H54 (cell line): ENCODE data around the gene PML.
"Not testable (repeated sequence)": the region's sequence is repeated elsewhere in the genome, so short reads cannot be mapped to it uniquely, and the experiment has no call there.

ENCODE experiments used
- DNase-seq: peaks from one replicate; pipeline ENCODE4 v3.0.0; 2011; ENCODE audit warnings: low spot score, mixed read lengths; ENCODE audit not compliant: insufficient read length
- FAIRE-seq: peaks from 3 replicates; lab custom pipeline; 2011; peaks lifted over from hg19 to GRCh38; lab: Jason Lieb, UNC
- POLR2A ChIP-seq: IDR thresholded peaks from 2 replicates; pipeline ENCODE4 v1.6.1; 2011; ENCODE audit warnings: low read depth, mild to moderate bottlenecking, low read length

The PML gene

GRCh38 chr15:73968461-73968860 lies 26.1 kb upstream of the PML start:
- DNase-seq (no peak), FAIRE-seq (no peak)
- no peak for TF ChIP-seq POLR2A

DNA sequence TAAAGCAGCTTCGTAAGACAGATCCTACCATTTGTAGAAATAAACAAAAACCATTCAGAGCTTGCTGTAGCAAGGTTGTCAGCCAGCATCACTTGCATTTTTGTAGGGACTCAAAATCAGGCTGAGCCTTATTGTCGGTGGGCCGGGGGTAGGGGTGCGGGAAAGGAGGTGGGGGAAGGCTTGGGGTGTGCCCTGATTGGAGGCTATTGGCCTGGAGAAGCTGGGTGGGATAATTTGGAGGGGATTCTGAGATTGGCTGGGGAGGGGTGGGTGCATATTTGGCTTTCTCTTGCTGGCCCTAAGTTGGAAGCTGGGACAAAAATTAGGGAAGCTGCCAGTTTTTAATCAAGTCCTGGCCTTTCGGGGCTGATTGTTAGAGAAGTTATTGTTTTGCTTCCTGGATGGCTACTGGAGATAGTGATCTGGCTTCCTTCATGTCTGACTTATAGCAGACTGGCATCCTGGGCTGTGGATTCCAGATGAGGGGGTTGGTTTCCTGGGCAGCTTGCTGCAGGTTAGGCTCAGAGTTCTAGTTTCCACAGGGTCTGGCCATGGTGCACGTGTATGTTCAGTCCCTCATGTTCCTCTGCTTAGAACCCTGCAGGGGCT lies 25.3 kb upstream of the PML start:
- FAIRE-seq (no peak), DNase-seq (no peak)
- TF ChIP-seq POLR2A, result no peak

DNA sequence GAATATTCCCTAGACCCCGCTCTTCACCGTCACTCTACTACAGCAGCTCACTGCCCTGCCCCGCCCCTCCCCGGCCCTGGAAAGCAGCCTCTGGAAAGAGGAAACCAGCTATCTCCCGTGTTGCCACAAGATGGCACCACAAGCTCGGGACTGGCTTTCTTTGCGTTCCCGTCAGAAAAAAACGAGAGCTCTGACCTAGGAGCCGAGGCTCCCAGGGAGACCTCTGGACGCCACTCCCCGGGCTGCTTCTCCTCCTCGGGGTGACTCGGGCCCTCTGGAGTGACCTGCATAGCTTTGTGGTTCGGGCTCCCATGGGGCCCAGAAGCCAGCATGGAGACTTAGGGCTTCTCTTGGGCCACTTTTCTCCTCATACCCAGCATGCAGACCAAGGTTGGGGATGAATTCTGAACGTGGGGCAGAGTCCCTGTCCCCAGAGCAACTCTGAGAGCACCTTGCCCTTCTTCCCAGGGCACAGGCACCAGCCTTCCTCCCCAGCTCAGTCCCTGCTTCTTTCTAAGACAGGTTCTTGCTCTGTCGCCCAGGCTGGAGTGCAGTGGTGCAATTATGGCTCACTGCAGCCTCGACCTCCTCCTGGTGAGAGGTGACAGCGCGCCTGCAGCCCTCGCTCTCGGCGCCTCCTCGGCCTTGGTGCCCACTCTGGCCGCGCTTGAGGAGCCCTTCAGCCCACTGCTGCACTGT lies 21.4 kb upstream of the PML start:
- FAIRE-seq (no peak), DNase-seq (no peak)
- no peak for TF ChIP-seq POLR2A

DNA sequence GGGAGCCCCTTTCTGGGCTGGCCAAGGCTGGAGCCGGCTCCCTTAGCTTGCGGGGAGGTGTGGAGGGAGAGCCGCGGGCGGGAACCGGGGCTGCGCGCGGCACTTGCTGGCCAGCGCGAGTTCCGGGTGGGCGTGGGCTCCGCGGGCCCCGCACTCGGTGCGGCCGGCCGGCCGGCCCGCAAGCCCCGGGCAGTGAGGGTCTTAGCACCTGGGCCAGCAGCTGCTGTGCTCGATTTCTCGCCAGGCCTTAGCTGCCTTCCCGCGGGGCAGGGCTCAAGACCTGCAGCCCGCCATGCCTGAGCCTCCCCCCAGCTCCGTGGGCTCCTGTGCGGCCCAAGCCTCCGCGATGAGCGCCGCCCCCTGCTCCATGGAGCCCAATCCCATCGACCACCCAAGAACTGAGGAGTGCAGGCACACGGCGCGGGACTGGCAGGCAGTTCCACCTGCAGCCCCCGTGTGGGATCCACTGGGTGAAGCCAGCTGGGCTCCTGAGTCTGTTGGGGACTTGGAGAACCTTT lies 20.8 kb upstream of the PML start:
- not testable (repeated sequence) for DNase-seq, FAIRE-seq

- not testable (repeated sequence) for DNase-seq, FAIRE-seq
These were observed 18.9 kb upstream of the PML start for GRCh38 chr15:73975440-73976125.

DNA sequence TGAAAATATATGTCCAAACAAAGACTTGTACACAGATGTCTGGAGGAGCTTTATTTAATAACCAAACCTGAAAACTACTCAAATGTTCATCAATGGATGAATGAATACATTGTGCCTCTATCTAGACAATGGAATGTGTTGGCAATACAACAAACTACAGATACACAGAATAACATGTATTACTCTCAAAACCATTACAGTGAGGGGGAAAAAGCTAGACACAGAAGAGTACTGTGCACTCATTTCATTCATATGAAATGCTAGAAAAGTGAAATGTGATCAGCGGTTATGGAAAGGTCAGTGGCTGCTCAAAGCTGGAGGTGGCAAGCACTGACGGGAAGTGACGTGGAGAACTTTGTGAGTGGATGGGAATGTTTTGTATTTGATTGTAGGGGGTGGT lies 15.6 kb upstream of the PML start:
- DNase-seq, result no peak
- TF ChIP-seq POLR2A, result no peak
- FAIRE-seq, result no peak

DNA sequence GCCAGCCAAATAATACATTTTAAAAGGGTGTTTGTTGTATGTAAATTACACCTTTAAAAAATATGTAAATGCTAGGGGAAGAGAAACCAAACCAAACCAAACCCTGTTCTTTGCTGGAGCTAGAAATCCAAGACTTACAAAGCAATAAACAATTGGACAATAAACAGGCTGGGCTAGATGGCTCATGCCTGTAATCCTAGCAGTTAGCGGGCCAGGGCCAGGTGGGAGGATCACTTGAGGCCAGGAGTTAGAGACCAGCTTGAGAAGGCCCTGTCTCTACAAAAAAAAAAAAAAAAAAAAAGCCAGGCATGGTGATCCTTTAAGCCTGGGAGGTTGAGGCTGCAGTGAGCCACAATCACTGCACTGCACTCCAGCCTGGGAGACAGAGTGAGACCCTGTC lies 14.9 kb upstream of the PML start:
- TF ChIP-seq POLR2A, result no peak
- DNase-seq, result no peak
- no peak for FAIRE-seq

DNA sequence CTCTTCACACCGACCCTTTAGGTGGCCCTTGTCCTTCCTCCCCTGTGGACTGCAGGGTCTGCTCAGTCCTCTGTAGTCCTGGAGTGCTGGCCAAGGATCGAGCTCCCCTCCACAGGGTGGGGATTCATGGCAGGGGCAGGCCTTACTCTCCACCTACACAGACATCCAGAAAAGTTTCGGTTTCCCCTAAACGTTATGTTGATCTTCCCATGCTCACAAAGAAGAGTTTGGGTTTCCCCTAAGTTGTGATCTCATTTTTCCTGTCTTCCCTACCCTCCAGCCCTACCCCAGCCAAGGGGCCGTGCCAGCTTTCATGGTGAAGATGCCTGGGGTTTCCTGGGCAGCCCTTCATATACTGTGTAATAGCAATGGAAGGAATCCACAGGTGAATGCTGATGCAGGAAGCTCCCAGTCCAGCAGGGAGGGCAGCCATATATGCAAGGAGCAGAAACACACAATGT lies 12.7 kb upstream of the PML start:
- DNase-seq, result no peak
- no peak for TF ChIP-seq POLR2A
- no peak for FAIRE-seq

GRCh38 chr15:73982222-73982962 lies 12.1 kb upstream of the PML start:
- no peak for DNase-seq
- peak; percentile 49 for TF ChIP-seq POLR2A
- FAIRE-seq, result no peak

GRCh38 chr15:73983211-73983727 lies 11.2 kb upstream of the PML start:
- FAIRE-seq (no peak), DNase-seq (no peak)
- TF ChIP-seq POLR2A, result no peak

DNA sequence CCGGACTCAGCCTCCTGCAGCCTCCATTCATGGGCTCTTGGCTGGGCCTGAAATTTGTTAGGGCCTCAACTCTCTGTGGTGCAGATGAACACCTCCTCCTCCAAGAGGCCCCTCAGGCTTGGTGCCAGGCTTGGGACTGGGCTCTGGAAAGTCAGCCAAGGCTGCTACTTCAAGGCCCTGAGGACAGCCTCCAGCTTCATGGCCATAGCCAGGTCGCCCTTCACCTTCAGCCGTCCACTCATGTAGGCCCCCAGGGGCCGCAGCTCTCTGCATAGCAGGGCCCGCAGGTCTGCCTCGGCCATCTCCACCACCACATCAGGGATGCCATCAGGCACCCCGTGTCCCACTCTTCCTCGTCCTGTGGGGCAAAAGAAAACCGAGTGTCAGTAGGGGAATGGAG lies 10.7 kb upstream of the PML start:
- DNase-seq, result no peak
- FAIRE-seq, result no peak
- TF ChIP-seq POLR2A, result no peak

DNA sequence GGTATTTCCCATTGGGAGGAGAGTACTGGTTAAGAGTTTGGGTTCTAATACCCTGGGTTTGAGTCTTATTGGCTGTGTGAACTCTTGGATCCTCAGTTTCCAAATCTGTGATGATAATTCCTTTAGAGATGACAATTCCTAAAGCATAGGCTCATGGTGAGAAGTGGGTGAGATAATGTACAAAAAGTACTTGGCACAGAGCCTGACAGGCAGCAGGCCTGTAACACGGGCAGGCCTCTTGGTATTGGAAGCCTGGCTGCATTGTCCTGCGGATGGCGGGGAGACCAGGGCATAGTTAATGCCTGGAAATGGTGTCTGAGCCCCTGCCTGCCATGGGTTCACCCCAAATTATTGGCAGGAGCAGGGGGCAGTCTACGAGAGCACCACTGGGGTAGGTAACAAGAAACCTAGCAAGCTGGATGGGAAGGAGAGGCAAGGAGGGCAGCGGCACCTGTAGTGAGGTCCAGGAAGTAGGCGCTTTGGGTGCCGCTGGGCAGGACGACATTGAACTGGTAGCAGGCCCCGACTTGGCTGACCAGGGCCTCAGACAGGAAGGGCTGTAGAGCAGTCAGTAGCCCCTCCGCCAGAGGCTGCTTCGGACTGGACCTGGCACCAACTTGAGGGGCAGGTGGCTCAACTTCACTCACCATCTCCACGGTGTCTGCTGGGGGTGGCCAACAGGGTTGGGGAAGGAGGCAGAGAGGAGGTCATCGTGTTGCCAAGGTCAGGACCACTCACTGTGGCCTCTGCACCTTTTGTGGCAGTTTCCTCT lies 10.1 kb upstream of the PML start:
- TF ChIP-seq POLR2A, result no peak
- FAIRE-seq (no peak), DNase-seq (no peak)
